B cell (primary cell): ENCODE data around the gene PTGFRN.

Source experiments
- CTCF ChIP-seq: fragments of 200-600 bp; IDR thresholded peaks from one replicate; pipeline ENCODE4 v1.8.0; 2022; ENCODE audit warnings: antibody characterized with exemption, mild to moderate bottlenecking
- EZH2 ChIP-seq: IDR thresholded peaks from 2 replicates; pipeline ENCODE4 v1.6.1; 2012; ENCODE audit warnings: borderline replicate concordance, low read depth, mild to moderate bottlenecking, moderate library complexity, low read length; ENCODE audit not compliant: insufficient read depth, poor library complexity, severe bottlenecking

- TF ChIP-seq CTCF (no peak), EZH2 (no peak)
Measured at GRCh38 chr1:116874733-116875249, 34.9 kb upstream of the PTGFRN start.
